Activated CD4-positive, CD25-positive, alpha-beta regulatory T cell (primary cell): ENCODE results near the gene UFSP2.
A peak's percentile ranks its signal among the peaks of the same experiment; 100 is the strongest.

Source experiments
- DNase-seq, 4 experiments: peaks; one replicate each; lab custom pipeline; 2025; lab: John Stamatoyannopoulos, UW

Gene UFSP2

DNA sequence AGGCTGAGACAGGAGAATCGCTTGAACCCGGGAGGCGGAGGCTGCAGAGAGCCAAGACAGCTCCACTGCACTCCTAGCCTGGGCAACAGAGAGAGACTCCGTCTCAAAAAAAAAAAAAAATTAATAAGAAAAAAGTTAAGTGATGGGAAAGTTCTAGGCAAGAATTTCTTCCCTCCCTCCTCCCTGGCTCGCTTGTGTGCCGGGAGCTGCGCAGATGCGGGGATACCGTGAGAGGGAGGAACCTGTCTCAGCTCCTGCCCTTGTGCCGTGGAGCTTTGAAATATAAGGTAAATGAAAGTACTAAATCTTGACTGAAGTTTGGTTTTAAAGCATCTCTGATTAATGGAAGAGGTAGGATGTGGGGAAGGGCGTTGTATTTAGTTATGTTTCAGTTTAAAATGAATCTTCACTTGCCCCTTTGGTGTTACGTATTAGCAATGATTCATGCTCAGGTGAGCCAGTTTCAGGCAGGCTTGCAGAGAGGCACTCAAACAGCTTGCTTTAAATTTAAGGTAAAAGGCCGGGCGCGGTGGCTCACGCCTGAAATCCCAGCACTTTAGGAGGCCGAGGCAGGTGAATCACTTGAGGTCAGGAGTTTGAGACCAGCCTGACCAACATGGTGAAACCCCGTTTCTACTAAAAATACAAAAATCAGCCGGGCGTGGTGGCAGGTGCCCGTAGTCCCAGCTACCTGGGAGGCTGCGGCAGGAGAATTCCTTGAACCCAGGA lies 1.4 kb upstream of the UFSP2 start:
- DNase-seq, result peak in 1 of 4 experiments; percentile 0

DNA sequence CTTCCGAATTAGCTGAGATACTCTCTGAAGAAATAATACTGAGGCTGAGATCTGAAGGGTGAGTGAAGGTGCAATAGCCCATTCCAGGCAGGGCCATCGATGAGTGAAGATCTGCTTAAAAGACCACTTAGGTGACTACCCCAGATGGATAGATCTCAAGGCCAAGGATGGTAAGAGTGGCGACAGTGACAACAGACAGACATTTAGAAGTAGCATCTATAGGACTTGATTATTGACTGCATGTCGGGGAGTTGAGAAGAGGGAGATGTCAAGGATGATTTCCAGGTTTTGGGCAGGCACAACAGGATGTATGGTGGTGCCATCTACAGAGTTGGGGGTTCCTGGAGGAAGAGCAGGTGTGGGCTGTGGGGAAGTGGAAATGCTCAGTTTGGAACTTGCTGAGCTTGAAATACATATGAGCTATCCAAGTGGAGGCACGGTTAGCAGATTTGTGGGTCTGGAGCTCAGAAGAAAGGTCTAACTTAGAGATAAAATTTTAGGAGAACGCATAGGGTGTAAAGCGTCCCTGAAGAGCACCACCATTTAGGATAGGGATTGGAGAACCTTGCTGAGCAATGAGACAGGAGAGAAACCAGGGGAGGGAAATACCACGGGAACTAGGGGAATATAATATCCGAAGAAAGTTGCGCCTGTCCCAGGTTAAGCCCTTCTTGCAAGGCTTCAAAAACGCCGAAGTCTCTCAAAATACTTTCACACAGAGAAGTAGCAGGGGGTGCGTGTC lies 688 bp downstream of the UFSP2 start:
- no peak for DNase-seq

DNA sequence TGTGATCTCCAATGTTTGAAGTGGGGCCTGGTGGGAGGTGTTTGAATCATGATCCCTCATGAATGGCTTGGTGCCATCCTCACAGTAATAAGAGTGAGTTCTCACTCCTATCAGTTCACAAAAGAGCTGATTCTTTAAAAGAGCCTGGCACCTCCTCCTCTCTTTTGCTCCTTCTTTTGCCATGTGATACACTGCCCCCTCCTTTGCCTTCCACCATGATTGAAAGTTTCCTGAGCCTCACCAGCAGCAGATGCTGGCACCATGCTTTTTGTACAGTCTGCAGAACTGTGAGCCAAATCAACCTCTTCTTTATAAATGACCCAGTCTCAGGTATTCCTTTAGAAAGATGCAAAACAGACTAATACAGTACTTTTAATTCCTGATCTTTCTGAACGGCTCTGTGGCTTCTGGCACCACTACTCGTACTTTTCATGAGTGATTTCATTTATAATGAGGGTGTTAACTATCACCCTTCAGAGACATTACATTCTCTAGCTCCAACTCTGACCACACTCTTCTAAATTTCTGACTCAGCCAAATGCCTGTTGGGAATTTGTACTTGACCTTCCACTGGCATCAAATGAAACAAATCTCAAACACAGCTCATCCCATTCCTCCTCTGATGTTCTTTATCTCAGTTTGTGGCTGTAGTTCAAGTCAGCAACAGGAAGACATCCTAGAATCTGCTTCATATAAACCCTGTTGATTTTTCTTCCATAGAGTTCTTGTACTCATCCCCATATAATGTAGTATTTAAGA lies 4.2 kb downstream of the UFSP2 start:
- no peak for DNase-seq

DNA sequence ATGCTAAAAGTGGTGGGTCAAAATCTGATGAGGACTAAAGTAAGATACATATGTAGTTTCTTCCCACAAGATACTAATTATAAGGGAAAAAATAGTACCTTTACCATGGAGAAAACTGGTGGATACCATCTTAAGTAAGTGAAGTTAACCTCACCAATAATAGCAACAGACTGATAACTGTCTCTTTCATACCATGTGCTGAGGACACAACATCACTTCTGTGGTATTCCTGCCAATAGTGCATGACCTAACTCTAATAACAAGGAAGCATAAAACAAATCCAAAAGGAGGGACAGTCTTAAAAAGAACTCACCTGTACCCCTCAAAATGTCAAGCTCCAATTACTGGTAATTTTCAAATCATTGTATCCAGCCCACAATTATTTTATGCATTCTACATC lies 8.8 kb downstream of the UFSP2 start:
- no peak for DNase-seq

DNA sequence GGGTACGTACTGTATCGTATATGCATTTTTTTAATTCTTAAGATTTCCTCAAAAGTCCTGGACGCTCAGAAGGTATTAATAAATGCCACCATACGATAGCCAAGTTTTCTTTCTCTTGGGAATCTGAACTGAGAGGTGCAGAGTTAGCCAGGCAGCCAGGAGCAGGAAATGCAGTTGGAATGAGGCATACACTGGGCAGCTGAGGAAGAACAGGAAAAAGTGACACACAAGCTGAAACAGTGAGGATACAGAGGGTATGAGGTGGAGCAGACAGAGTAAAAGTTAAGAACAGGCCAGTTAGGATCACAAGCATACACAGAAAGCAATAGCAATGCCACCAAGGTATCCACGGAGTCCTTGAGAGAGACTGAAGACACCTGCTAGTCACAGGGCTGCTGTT lies 13.4 kb downstream of the UFSP2 start:
- DNase-seq, result no peak

DNA sequence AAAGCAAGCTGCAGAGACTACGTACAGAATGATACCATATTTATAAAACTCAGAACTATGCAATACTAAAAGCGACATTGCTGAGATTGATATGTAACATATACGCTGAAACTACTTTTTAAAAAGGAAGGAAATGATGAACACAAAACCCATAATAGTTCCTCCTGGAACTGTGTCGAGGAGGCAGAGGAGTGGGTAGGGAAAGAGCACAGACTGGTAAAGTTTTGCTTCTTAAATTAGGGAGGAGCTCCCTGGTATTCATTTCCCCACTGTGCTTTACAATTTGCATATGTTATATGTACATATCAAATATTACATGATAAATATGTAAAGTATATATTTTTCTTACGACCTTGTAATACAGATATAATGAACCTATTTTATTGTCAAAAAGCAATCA lies 13.9 kb downstream of the UFSP2 start:
- no peak for DNase-seq

DNA sequence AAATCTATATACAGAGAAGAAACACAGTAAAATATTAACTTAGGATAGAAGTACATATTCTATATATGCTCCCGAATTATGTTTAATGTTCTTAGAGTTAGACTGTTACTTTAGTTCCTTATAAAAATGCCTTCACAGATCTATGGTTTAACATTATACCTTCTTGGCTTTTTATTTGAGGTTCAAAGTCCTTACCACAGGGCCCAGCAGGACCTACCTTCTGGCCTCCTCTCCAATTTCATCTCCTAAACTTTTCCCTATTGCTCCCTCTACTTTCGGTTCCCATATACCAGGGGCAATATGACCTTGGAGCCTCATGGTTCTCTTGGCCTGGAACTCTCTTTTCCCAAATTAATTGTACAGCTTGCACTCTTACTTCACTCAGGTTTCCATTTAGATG lies 17.3 kb downstream of the UFSP2 start:
- no peak for DNase-seq

DNA sequence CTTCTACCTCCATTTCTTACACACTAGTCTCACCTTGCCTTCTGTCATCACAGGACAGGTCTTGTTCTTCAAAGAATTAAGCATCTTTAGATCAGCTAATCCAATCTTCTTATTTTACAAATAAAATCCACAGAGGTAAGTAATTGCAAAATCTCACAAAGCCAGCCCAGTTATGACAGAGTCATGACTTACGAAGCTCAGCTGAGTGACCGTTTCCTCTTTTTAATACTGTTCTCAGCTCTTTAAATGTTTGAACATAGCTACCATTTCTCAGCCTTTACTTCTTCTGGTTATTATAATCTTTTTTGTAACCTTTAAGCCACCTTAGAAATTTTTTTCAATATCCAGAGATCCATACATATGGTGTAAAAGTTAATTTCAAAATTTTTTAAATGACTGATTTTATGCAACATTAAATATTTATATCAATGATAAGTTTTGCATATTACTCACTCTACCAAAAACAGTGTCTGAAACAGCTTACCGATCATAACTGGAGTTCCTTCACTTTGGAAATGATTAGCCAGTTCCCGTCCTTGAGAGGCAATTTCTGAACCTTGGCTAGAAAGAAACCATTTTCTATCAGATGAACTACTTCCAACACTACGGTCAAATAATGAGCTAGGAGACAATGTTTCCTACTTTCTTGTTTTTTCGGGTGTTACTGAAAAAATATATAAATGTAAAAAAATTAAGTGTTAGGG lies 20.3 kb downstream of the UFSP2 start:
- DNase-seq, result no peak

DNA sequence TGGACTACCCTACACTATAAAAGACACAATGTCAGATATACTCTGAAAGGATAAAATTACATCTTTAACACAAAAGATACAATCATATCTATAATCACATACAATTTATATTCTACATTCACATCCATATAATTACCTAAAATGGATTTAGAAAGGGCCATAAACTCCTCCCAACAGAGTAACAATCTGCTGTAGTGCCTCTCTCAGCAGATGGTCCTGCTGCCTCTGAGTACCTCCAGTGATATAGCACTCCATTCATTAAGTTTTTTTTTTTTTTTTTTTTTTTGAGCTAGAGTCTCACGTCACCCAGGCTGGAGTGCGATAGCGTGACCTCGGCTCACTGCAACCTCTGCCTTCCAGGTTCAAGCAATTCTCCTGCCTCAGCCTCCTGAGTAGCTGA lies 21.7 kb downstream of the UFSP2 start:
- no peak for DNase-seq

DNA sequence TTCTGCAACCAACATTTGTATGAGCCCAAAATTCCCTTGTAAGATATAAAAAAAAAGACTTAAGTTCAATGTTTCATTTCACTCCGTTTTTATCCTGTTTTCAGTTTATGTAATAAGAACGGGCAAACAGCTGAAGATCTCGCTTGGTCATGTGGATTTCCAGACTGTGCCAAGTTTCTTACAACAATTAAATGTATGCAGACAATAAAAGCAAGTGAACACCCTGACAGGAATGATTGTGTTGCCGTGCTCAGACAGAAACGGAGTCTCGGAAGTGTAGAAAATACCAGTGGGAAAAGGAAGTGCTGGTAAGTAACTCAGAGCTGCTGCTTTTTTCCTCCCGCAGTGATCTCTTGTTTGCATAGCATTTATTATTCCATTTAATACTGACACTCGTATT lies 26.3 kb downstream of the UFSP2 start:
- DNase-seq, result no peak

DNA sequence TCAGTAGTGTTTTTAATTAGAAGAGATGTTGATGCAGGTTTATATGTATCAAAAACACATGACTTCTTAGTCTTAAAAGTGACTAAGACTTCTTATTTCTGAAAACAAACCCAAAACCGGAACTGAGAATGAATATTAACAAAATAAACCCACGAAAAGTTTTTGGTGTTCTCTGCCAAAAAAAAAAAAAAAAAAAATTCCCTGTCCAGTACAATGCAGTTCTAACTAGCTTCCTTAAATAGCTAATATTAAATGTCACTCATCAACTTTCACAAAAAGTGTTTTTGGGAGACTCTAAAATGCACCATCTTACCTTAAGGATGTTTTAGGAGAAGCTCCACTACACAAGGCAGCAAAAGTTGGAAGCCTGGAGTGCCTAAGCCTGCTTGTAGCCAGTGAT lies 27.1 kb downstream of the UFSP2 start:
- DNase-seq, result no peak

DNA sequence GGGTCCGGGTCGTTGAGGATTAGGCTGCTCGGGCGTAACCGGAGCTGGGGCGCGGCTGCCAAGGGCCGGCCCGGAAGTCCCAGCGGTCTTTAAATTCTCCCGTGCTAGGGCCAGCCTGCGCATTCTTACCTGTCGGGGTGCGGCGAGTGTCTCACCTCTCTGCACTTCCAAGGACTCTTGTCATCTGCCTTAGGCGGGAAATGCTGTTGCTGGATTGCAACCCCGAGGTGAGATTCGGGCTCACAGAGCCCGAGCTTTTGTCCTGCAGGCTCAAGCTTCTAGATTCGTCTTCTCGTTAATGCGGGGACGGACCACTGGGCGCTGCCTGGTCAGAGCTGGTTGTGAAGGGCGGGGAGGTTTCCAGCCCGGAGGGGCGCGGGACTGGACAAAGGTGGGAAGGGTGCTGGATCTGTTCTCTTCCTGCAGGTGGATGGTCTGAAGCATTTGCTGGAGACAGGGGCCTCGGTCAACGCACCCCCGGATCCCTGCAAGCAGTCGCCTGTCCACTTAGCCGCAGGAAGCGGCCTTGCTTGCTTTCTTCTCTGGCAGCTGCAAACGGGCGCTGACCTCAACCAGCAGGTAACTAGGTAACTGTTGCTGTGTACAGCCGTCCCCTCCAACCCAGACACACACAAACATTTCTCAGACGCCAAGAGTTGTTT lies 28.9 kb downstream of the UFSP2 start, which contains the start of gene ANKRD37:
Gene ANKRD37 (plus strand): TSS at position 118 of the 662 bp plus-strand sequence. CDS start 83 bp downstream, at position 201.
- DNase-seq, result no peak

DNA sequence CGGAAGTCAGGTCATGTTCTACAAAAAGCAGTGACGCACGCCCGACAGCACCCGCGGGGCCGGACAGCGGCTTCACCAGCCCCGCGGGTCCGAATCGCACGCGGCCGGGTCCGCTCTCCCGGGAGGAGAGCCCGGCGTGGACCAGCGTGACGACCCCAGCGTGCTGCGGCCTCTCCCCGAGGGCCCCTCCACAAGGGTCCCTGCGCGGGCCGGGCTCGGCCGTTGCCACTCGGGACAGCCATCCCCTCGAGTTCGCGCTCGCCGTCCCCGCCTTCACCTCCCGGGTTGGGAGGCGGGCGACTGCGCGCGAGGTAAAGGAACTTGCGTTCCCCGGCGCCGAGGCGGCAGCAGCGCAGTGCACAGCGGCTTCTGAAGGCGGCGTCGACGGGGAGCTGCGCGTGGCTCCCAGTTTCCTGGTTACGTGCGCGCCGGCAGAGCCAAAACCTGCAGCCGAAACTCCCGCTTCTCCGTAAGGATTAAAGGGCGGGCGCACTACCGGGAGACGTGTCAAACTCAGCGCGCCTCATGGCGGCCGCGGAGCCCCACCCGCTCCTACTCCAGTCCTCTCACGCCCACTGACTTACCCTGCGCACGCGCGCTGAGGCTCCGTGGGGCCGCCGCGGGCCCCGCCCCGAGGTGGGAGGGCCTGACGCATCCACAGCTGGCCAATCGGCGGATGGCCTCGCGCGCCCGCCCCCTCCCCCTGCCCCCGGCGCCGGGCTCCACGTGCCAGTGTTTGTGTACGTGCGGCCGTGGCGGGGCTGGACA lies 29.6 kb downstream of the UFSP2 start:
- DNase-seq, result peak; percentile 90 to 93 (median 92)

DNA sequence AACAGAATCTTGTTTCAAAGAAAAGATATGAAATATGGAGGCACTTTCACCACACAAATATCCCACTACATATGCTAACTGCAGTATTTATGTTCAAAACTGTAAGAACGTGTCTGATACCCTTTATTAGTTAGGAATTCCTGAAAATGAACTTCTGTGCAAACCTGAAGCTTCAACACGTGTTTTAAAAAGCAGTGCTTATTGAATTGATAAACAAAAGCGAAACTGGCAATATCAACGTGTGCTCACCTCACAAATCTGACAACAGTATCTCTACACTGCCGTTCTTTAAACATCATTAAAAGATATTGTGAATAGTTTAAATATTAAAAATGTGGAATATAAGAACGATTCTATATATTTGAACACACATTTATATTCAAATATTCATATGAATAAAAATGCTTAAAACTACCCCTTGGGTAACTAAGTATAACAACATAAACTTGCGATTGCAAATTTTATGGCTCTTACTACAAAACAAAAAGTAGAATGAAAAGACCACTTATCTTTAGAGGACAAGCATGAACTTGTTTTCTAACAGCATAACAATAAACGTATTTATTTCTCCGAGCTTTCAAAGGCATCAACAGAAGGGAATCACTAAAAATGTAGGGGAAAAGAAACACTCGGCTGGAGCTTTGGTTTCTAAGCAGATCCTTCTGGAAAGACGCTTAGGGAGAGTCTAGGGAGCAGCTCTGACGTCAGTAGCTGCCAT lies 30.4 kb downstream of the UFSP2 start, which contains the start of gene LRP2BP:
Gene LRP2BP (minus strand): TSS at position 687 of the 718 bp plus-strand sequence. CDS start 17,738 bp downstream, outside the sequence.
- no peak for DNase-seq

DNA sequence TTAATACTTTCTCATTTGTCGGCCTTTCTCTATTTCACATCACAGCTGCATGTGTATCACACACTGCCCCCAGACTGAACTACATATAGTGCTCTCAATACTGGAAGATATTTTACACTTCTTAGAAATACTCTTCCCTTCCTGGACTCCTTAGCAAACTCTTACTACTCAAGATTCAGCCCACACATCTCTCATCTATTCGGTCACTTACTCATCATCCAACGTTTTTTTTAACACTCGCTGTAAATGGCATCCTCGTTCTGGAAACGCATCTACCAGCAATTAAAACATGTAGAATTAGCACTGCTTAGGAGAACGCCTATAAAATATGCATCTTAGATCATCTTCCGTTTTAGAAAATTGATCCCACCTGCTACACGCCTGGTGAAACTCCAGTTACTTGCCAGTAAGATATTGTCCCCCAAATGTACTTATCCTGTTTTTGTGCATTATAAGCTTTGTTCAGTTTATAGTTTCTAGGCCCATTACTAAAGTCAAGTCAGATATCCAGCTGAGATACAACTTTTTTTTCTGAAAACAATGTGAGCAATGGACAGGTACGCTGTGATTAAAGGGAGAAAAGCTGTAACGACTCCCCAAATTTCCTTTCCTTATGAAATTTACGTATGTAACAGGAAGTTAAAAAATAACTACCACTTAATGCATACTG lies 31.1 kb downstream of the UFSP2 start:
- no peak for DNase-seq

DNA sequence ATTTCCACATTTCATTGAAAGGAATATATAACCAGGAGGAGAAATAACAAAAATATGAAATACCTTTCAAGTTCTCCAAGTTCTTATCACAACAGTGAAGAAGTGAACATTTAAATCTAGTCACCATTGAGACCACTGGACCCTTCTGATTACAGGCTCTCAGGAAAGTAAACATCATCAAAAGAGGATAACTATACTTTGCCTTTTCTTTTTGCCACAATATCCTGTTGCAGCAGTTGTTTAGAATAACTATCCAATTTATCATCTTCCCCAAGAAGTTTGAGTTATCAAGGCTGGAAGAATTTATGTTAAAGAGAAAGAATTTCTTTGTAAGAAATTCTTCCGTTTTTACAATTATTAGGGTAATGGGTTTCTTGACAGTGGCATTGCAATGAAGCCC lies 33.6 kb downstream of the UFSP2 start:
- no peak for DNase-seq

DNA sequence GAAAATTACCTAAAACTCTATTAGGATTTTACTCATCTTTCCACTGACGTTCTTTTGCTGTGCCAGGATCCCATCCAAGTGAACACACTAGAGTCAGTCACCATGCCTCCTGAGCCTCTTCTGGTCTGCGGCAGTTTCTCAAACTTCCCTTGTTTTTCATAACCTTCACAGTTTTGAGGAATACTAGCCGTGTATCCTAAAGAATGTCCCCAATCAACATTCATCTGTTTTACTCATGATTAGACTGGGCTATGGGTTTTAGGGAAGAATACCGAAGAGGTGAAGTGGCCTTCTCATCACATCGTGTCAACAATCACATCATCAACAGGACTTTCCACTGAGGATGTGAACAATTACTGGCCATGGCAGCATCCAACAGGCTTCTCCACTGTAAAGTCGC lies 34.8 kb downstream of the UFSP2 start:
- DNase-seq, result no peak

DNA sequence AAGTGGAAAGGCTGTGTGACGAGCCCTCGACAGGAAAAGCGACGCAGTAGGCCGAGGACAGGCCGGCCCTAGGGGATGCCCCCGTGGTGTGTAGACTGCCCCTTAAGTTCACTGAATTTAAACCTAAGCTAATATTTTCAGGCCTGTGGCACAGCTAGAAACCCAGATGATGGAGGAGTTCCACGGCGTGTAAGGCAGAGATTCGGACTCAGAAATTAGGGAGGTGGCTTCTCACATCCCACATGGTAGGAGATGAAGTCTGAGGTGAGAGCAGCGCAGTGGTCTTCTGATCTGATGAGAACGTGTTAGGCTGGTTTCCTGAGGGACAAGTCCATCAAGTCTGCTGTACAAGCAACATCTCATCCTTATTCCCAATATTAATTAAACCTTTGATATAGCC lies 37.8 kb downstream of the UFSP2 start:
- no peak for DNase-seq

DNA sequence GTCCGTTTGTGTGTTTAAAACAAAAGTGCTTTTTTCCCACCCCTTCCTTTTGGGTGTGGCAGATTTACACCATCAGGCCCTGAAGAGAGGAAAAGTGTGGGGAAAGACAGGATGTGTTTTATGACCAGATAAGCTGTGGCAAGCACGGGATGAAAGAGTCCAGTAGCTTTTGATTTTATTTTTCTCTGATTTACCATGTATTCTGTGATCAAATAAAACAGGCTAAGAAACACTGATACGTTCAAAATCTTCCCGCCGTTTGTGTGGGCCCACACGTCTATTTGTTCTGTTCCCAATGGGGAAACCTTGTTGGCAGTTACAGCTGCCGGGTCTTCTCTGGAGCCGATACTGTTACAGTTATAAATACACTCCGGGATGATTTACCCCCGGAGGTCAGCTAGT lies 40.8 kb downstream of the UFSP2 start:
- DNase-seq, result no peak
